GM12878 (cell line): ENCODE results near the gene GNGT2. TPM values are rescaled to one million over a fixed set of nuclear protein-coding genes. Genes with fewer than 3 reads are reported as not detected.

ENCODE experiments used
- HDAC6 ChIP-seq: fragments of 200-600 bp; sonication (generic); IDR thresholded peaks from one replicate; pipeline ENCODE4 v1.8.0; 2017; ENCODE audit warnings: antibody characterized with exemption; ENCODE audit not compliant: unreplicated experiment
- MXI1 ChIP-seq: fragments of 150-350 bp; IDR thresholded peaks from 2 replicates; pipeline ENCODE4 v1.6.1; 2011; ENCODE audit warnings: low read depth, mild to moderate bottlenecking, inconsistent platforms, low read length, improper control_type of control experiment
- MYB ChIP-seq: fragments of 150-350 bp; IDR thresholded peaks from 2 replicates; pipeline ENCODE4 v1.6.1; 2014; ENCODE audit warnings: mild to moderate bottlenecking, low read depth, low read length, borderline replicate concordance
- TARDBP ChIP-seq: IDR thresholded peaks from 2 replicates; pipeline ENCODE4 v1.6.1; 2016; ENCODE audit warnings: borderline replicate concordance
- TCF12 ChIP-seq: IDR thresholded peaks from 2 replicates; pipeline ENCODE4 v1.6.1; 2011; ENCODE audit warnings: low read depth, mild to moderate bottlenecking, low read length
- ZBTB4 ChIP-seq: fragments of 450-650 bp; formaldehyde crosslinking; IDR thresholded peaks from 2 replicates; pipeline ENCODE4 v1.4.0; 2022; ENCODE audit warnings: mild to moderate bottlenecking, moderate library complexity
- polyA plus RNA-seq, 11 experiments: library from polyadenylated mRNA; depleted of rRNA in 4 of 11; unstranded in 6 of 11; stranded (reverse) in 5 of 11; fragments of >200 nt; fragmentation: Nextera tagmentation in 4 of 11; fragmentation: Illumina TruSeq in 1 of 11; extraction: Ambion mirVana in 4 of 11; extraction: Trizol in 1 of 11; gene quantifications; 1 replicate in 1 of 11; 2 replicates in 10 of 11; pipeline versions ENCODE4 v1.2.1 to v1.2.3, GENCODE V29; 2011 to 2016; ENCODE audit warnings: inconsistent platforms in 2 of 11, missing spikeins in 2 of 11, low read depth in 1 of 11
- total RNA-seq, 4 experiments: library from RNA; depleted of rRNA in 3 of 4; stranded (reverse); fragments of >200 nt in 3 of 4; fragmentation: Illumina TruSeq in 1 of 4; extraction: Trizol in 1 of 4; gene quantifications; 2 replicates each; pipeline versions ENCODE4 v1.2.1 to v1.2.3, GENCODE V29; 2013 to 2021

The GNGT2 gene
- total and polyA plus RNA-seq, 10 of the 15 experiments (the other 5 are each of a cell fraction or from before 2014, with no cell fraction given): 15.3 to 60.4 (median 32.0) TPM

- TF ChIP-seq TCF12 (0 out of 2 replicates have a peak, but pooled peaks have one; percentile 11), ZBTB4 (CRISPR knock-in tag) (no peak), TARDBP (peak; percentile 59; the same call in 1 of the 2 replicates), MXI1 (no peak), MYB (no peak), HDAC6 (peak; percentile 75)
- TF ChIP-seq, all 136 proteins: peak for 17
These were observed 14.0 kb upstream of the GNGT2 start (continued) for GRCh38 chr17:49224198-49224996.
